RWPE2 (cell line): ENCODE results near the gene DNAH3.

Experiments
- ATAC-seq: fragments of 200-7000 bp; cut with Tn5 transposase; 3 replicates; pipeline ENCODE4 v1.9.1; 2021; ENCODE audit warnings: low read depth
- DNase-seq: peaks from one replicate; pipeline ENCODE4 v3.0.0-alpha.2; 2020; ENCODE audit warnings: low spot score
- H3K27ac ChIP-seq: fragments of 450-650 bp; 2 replicates; pipeline ENCODE4 v1.5.1; 2017; ENCODE audit warnings: mild to moderate bottlenecking; ENCODE audit not compliant: poor library complexity, severe bottlenecking
- H3K27me3 ChIP-seq: fragments of 250-450 bp; sonication (Bioruptor Pico); 2 replicates; pipeline ENCODE4 v1.5.1; 2021; ENCODE audit warnings: mild to moderate bottlenecking, moderate library complexity; ENCODE audit not compliant: insufficient read depth, poor library complexity, severe bottlenecking
- H3K36me3 ChIP-seq: fragments of 250-450 bp; sonication (Bioruptor Pico); 2 replicates; pipeline ENCODE4 v1.5.1; 2020; ENCODE audit warnings: low read depth, mild to moderate bottlenecking, moderate library complexity
- H3K4me1 ChIP-seq: fragments of 250-450 bp; sonication (Bioruptor Pico); 2 replicates; pipeline ENCODE4 v1.5.1; 2021; ENCODE audit warnings: mild to moderate bottlenecking, moderate library complexity; ENCODE audit not compliant: insufficient read depth, poor library complexity, severe bottlenecking
- H3K4me3 ChIP-seq: fragments of 250-450 bp; sonication (Bioruptor Pico); 2 replicates; pipeline ENCODE4 v1.5.1; 2021; ENCODE audit warnings: mild to moderate bottlenecking, moderate library complexity; ENCODE audit not compliant: severe bottlenecking
- H3K9me3 ChIP-seq: fragments of 250-450 bp; sonication (Bioruptor Pico); 2 replicates; pipeline ENCODE4 v1.5.1; 2021; ENCODE audit warnings: mild to moderate bottlenecking, moderate library complexity; ENCODE audit not compliant: severe bottlenecking
- CTCF ChIP-seq: fragments of 450-650 bp; IDR thresholded peaks from one replicate; pipeline ENCODE4 v1.5.1; 2017; ENCODE audit warnings: mild to moderate bottlenecking, moderate library complexity; ENCODE audit not compliant: poor library complexity, severe bottlenecking

Gene DNAH3

DNA sequence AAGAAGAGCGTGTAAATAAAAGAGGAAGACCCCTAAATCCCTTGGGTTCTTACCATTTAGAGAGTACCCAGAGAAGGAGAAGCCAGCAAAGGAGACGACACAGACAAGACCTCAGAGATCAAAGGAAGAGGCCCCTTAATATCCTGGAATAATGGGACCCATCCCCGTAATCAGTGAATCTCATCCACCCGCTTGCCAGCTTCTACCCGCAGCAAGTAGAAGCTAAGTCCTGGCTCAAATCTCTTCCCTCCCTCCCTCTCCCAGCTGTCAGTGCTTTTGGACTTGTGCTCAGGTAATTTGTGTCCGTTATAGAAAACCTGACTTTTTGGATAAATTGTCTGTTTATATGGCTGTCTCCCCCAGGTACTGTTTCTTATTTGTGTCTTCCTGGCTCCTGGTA, 248.2 kb downstream of the DNAH3 start:
- no peak overlapping the region for H3K4me3 ChIP-seq
- DNase-seq, result no peak

GRCh38 chr16:20901436-20902112, 249.1 kb downstream of the DNAH3 start:
- ATAC-seq (peak; percentile 33), DNase-seq (no peak)
- peaks cover 6% of the 10 kb centered on the region for H3K36me3 ChIP-seq
- TF ChIP-seq CTCF, result no peak
- peak overlapping the region; percentile 94 for H3K27ac ChIP-seq
- peak overlapping the region; percentile 50 for H3K4me3 ChIP-seq
- H3K27me3 ChIP-seq, result no peaks in the 10 kb centered on the region
- H3K9me3 ChIP-seq, result no peaks in the 10 kb centered on the region
- peaks cover 55% of the 10 kb centered on the region for H3K4me1 ChIP-seq

More for the DNA sequence above, 248.2 kb downstream of the DNAH3 start:
- peak overlapping the region; percentile 94 for H3K27ac ChIP-seq
- H3K27me3 ChIP-seq, result no peaks in the 10 kb centered on the region
- H3K9me3 ChIP-seq, result no peaks in the 10 kb centered on the region
- no peaks in the 10 kb centered on the region; the same call in 1 of the 2 replicates for H3K36me3 ChIP-seq
- peaks cover 58% of the 10 kb centered on the region for H3K4me1 ChIP-seq
- no peak for TF ChIP-seq CTCF
- ATAC-seq, result no peak

- peaks cover 50% of the 10 kb centered on the region for H3K4me1 ChIP-seq
- H3K9me3 ChIP-seq, result no peaks in the 10 kb centered on the region
- peaks cover 9% of the 10 kb centered on the region for H3K36me3 ChIP-seq
- 0 out of 3 replicates have a peak, but pooled peaks have one; percentile 7 for ATAC-seq
- H3K27ac ChIP-seq, result peak overlapping the region; percentile 94
- H3K4me3 ChIP-seq, result peak overlapping the region; percentile 50
- H3K27me3 ChIP-seq, result no peaks in the 10 kb centered on the region
- no peak for TF ChIP-seq CTCF
- no peak for DNase-seq
These were observed 249.6 kb downstream of the DNAH3 start for GRCh38 chr16:20901068-20901435.

DNA sequence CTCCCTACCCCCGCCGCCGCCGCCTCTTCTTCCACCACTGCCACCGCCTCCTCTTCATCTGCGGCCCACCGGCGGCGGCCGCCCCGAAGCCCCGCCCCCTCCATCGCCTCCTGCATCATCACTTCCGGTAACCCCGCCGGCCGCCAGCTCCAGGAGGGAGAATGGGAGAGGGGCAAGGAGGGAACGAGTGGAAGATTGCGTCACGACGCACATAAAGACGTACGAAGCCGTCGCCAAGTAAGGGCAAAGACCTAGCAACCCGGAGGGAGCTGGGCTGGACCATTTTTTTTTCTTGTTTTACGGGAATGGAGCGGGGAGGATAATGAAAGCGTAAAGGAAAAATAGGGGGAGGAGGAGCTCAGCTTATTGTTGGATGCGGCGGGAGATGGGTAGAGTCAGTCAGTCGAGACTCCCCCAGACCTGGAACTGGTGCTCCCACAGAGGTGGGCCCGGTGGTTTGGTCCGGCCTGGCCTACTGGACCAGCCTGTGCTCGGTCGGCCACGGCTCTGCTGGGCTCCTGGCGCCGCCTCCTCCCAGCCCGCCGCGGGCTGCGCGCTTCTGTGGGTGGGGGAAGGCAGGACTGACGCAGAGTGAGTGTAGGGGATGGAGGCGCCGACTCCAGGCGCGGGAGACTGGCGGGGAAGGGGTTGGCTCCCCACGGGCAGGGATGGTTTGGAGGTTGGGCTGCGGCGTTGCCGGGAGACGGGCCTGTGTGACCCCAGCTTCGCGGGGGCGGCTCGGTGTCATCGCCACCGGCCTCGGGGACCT, 250.2 kb downstream of the DNAH3 start, which contains the start of the genes DCUN1D3 and LYRM1:
DCUN1D3 (minus strand) TSS at position 60 of the 769 bp plus-strand sequence. CDS start 37,820 bp downstream, outside the sequence.
LYRM1 (plus strand) TSS at position 473 of the 769 bp plus-strand sequence. CDS start 14,785 bp downstream, outside the sequence.
- Histone ChIP-seq H3K4me3 (peak within 1 kb of the TSS; percentile 50), H3K27me3 (no peaks in the 10 kb centered on the region), H3K27ac (peak within 1 kb of the TSS; percentile 94), H3K9me3 (no peaks in the 10 kb centered on the region), H3K36me3 (peaks cover 15% of the 10 kb centered on the region), H3K4me1 (peaks cover 44% of the 10 kb centered on the region)
- ATAC-seq (peak; percentile 85), DNase-seq (peak; percentile 97)
- no peak for TF ChIP-seq CTCF
